ENCODE measurements around the gene STOX2.

STOX2 gene

GRCh38 chr4:183971929-183972490 is 66.9 kb downstream of the STOX2 start:
- peaks cover 13% of the 10 kb centered on the region for H3K9me3 Mint-ChIP-seq
- H3K4me1 Mint-ChIP-seq (ENCODE audit: low read depth), result no peaks in the 10 kb centered on the region
- no peaks in the 10 kb centered on the region for H3K36me3 Mint-ChIP-seq (ENCODE audit: low read depth)
- H3K4me3 Mint-ChIP-seq, result no peak overlapping the region
- no peak overlapping the region for H3K27ac Mint-ChIP-seq
- H3K27me3 Mint-ChIP-seq (ENCODE audit: low read depth), result peaks cover 21% of the 10 kb centered on the region

DNA sequence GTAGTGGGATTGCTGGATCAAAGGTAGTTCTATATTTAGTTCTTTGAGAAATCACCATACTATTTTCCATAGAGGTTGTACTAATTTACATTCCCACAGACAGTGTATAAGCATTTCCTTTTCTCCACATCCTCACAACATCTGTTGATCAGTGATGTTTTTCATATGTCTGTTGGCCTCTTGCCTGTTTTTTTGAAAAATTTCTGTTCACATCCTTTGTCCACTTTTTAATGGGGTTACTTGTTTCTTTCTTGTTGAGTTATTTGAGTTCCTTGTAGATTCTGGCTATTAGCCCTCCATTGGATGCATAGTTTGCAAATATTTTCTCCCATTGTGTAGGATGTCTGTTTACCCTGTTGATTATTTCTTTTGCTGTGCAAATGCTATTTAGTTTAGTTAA is 72.6 kb downstream of the STOX2 start:
- Mint-ChIP-seq H3K9me3 (peaks cover 13% of the 10 kb centered on the region), H3K4me3 (no peak overlapping the region)

GRCh38 chr4:183984566-183984965 is 79.5 kb downstream of the STOX2 start:
- no peaks in the 10 kb centered on the region for H3K4me1 Mint-ChIP-seq (ENCODE audit: low read depth)
- no peak overlapping the region for H3K27ac Mint-ChIP-seq
- no peak overlapping the region for H3K4me3 Mint-ChIP-seq
- no peaks in the 10 kb centered on the region for H3K9me3 Mint-ChIP-seq
- no peaks in the 10 kb centered on the region for H3K27me3 Mint-ChIP-seq (ENCODE audit: low read depth)
- H3K36me3 Mint-ChIP-seq (ENCODE audit: low read depth), result no peaks in the 10 kb centered on the region

More for the DNA sequence above, 72.6 kb downstream of the STOX2 start:
- Mint-ChIP-seq H3K4me1 (ENCODE audit: low read depth) (no peaks in the 10 kb centered on the region), H3K36me3 (ENCODE audit: low read depth) (no peaks in the 10 kb centered on the region), H3K27ac (no peak overlapping the region), H3K27me3 (ENCODE audit: low read depth) (peaks cover 9% of the 10 kb centered on the region)

DNA sequence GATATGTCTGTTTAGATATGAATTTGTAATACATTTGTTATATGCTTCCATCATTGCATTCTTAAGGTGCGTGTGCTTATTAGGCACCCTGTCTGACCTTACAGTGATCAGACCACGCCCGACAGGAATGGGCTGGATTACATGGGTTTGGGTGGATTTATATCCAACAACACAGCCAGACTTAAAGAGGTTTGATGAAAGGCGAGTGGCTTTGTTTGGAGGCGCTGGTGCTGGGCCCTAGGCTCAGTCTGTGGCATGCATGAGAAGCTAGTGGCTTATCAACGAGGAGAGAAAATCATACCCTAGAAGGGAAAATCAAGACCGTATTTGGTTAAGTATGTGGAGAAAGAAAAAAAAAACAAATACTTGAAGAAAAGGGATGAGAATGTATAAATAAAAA is 80.7 kb downstream of the STOX2 start:
- Mint-ChIP-seq H3K4me3 (no peak overlapping the region), H3K27me3 (ENCODE audit: low read depth) (peaks cover 4% of the 10 kb centered on the region), H3K36me3 (ENCODE audit: low read depth) (no peaks in the 10 kb centered on the region), H3K9me3 (no peaks in the 10 kb centered on the region), H3K4me1 (ENCODE audit: low read depth) (no peaks in the 10 kb centered on the region), H3K27ac (no peak overlapping the region)

DNA sequence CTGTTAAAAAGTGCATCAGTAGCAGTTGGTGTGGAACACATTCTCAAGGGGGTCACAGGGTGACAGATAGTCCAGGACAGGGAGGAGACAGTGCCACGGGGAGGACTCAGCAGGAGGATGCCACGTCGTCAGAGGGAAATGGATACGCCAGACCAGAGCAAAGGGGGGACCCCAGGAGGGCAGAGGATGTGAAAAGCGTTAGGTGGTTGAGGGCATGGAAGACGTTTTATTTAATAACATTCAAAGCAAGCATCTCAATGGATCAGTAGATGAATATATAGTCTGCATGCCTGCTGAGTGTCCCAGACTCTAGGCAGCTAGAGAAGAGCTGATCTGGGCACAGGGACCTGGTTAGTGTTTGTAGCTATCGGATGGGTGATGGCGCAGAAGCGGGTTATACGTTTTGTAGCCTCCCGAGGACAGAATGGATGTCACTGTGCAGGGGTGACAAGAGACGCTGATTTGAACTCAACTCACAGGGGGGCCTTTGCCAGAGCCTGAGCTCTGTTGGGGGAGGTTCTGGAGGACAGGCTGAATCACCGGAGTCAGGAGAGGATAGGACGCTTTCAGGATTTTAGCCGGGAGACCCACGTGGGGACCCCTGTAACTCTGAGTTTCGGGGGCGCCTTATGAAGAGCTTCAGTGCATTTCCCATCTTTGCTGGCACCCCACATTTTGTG is 81.3 kb downstream of the STOX2 start:
- no peaks in the 10 kb centered on the region for H3K36me3 Mint-ChIP-seq (ENCODE audit: low read depth)
- no peak overlapping the region for H3K4me3 Mint-ChIP-seq
- H3K9me3 Mint-ChIP-seq, result no peaks in the 10 kb centered on the region
- no peaks in the 10 kb centered on the region for H3K4me1 Mint-ChIP-seq (ENCODE audit: low read depth)
- no peak overlapping the region for H3K27ac Mint-ChIP-seq
- peaks cover 4% of the 10 kb centered on the region for H3K27me3 Mint-ChIP-seq (ENCODE audit: low read depth)

- Mint-ChIP-seq H3K36me3 (ENCODE audit: low read depth) (no peaks in the 10 kb centered on the region), H3K9me3 (no peaks in the 10 kb centered on the region), H3K4me3 (no peak overlapping the region), H3K27me3 (ENCODE audit: low read depth) (peaks cover 5% of the 10 kb centered on the region), H3K4me1 (ENCODE audit: low read depth) (no peaks in the 10 kb centered on the region), H3K27ac (no peak overlapping the region)
These were observed 82.2 kb downstream of the STOX2 start for GRCh38 chr4:183986971-183987946.

- Mint-ChIP-seq H3K4me3 (no peak overlapping the region), H3K36me3 (ENCODE audit: low read depth) (no peaks in the 10 kb centered on the region), H3K27me3 (ENCODE audit: low read depth) (peaks cover 8% of the 10 kb centered on the region), H3K9me3 (no peaks in the 10 kb centered on the region), H3K4me1 (ENCODE audit: low read depth) (no peaks in the 10 kb centered on the region), H3K27ac (no peak overlapping the region)
These were observed 82.9 kb downstream of the STOX2 start for GRCh38 chr4:183987987-183988392.

GRCh38 chr4:183988874-183989273 is 83.8 kb downstream of the STOX2 start:
- peaks cover 8% of the 10 kb centered on the region for H3K27me3 Mint-ChIP-seq (ENCODE audit: low read depth)
- no peak overlapping the region for H3K27ac Mint-ChIP-seq
- H3K4me1 Mint-ChIP-seq (ENCODE audit: low read depth), result no peaks in the 10 kb centered on the region
- no peaks in the 10 kb centered on the region for H3K36me3 Mint-ChIP-seq (ENCODE audit: low read depth)
- H3K4me3 Mint-ChIP-seq, result no peak overlapping the region
- no peaks in the 10 kb centered on the region for H3K9me3 Mint-ChIP-seq

DNA sequence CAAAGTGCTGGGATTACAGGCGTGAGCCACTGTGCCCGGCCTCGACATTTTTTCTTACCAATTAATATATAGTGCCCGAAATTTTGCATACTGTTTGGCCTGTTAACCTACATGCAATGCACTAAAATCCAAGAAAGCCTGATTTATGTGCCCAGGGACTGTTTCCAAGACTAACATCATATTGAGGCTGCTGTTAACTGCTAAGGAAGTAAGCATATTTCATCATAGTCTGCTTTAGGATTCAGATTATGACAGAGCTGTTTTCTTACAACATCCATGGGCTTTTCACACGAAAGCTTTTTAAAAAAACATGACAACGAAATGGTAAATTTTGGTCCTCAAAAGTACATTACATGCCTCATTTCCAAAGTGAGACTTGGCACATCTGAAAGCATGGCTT is 84.4 kb downstream of the STOX2 start:
- Mint-ChIP-seq H3K27ac (no peak overlapping the region), H3K9me3 (no peaks in the 10 kb centered on the region), H3K36me3 (ENCODE audit: low read depth) (no peaks in the 10 kb centered on the region), H3K4me3 (no peak overlapping the region), H3K4me1 (ENCODE audit: low read depth) (no peaks in the 10 kb centered on the region), H3K27me3 (ENCODE audit: low read depth) (peaks cover 8% of the 10 kb centered on the region)

DNA sequence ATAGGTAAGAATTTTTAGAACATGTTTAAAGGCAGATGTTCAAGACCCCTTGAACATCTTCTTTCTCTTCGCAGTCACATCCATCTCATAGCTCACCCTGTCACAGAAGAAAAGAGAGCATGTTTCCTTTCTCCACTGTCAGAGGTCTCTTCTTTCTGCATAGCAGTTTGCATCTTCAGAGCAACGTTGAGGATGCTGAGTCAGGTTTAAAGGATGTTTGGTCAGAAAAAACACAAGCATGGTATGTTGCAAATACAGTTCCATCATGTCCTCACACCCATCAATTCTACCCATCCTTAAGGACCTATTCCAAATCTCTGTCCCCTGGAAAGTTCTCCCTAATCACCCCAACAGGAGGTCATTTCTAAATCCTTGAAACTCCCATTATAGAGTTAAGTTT is 84.8 kb downstream of the STOX2 start:
- Mint-ChIP-seq H3K4me3 (no peak overlapping the region), H3K9me3 (no peaks in the 10 kb centered on the region), H3K36me3 (ENCODE audit: low read depth) (no peaks in the 10 kb centered on the region), H3K4me1 (ENCODE audit: low read depth) (no peaks in the 10 kb centered on the region), H3K27me3 (ENCODE audit: low read depth) (peaks cover 8% of the 10 kb centered on the region), H3K27ac (no peak overlapping the region)

- Mint-ChIP-seq H3K27me3 (ENCODE audit: low read depth) (peaks cover 8% of the 10 kb centered on the region), H3K4me3 (no peak overlapping the region), H3K4me1 (ENCODE audit: low read depth) (no peaks in the 10 kb centered on the region), H3K36me3 (ENCODE audit: low read depth) (no peaks in the 10 kb centered on the region), H3K9me3 (no peaks in the 10 kb centered on the region), H3K27ac (no peak overlapping the region)
These were observed 88.6 kb downstream of the STOX2 start for GRCh38 chr4:183993676-183994075.

DNA sequence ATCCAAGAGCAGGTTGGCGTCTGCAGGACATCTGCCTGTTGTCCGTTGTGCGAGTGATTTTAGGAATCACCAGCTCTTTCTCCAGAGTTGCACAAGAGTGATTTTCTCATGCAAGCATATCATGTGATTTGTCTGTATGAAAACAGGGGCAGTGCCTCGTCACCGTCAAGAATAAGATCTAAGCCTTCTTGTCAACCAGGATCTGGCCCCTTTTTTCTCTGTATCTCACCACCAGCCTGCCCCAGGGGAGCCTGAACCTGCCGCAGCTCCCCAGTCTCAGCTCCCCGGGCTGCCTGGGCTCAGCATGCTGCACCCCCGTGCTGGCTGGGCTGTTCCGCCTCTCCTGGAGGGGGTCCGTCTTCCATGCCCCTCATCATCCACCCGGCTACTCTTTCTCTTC is 90.5 kb downstream of the STOX2 start:
- H3K36me3 Mint-ChIP-seq (ENCODE audit: low read depth), result no peaks in the 10 kb centered on the region
- no peaks in the 10 kb centered on the region for H3K9me3 Mint-ChIP-seq
- H3K4me1 Mint-ChIP-seq (ENCODE audit: low read depth), result no peaks in the 10 kb centered on the region
- no peak overlapping the region for H3K27ac Mint-ChIP-seq
- peaks cover 4% of the 10 kb centered on the region for H3K27me3 Mint-ChIP-seq (ENCODE audit: low read depth)
- H3K4me3 Mint-ChIP-seq, result no peak overlapping the region

GRCh38 chr4:183996868-183997267 is 91.8 kb downstream of the STOX2 start:
- no peak overlapping the region for H3K27ac Mint-ChIP-seq
- no peaks in the 10 kb centered on the region for H3K9me3 Mint-ChIP-seq
- H3K4me3 Mint-ChIP-seq, result no peak overlapping the region
- no peaks in the 10 kb centered on the region for H3K36me3 Mint-ChIP-seq (ENCODE audit: low read depth)
- H3K4me1 Mint-ChIP-seq (ENCODE audit: low read depth), result no peaks in the 10 kb centered on the region
- H3K27me3 Mint-ChIP-seq (ENCODE audit: low read depth), result peaks cover 4% of the 10 kb centered on the region

DNA sequence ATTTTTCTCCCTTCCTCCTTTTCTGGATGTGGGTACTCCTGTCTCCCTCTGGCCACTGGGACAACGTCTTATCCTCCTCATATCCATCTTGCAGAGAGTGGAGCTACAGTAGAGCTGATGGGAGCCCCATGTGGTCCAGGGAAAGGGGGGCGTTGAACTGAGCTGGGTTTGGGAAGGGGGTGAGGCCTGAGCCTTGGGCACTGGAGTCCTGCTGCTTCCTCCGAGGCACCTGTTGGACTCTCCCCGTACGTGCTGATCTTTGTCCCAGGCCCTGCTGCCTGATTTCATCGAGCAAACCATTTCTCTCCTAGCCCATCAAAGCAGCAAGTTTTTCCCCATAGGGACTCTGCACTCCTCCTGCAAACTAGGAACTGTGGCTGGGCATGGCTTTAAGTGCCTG is 94.3 kb downstream of the STOX2 start:
- no peaks in the 10 kb centered on the region for H3K4me1 Mint-ChIP-seq (ENCODE audit: low read depth)
- no peaks in the 10 kb centered on the region for H3K27me3 Mint-ChIP-seq (ENCODE audit: low read depth)
- H3K4me3 Mint-ChIP-seq, result no peak overlapping the region
- H3K36me3 Mint-ChIP-seq (ENCODE audit: low read depth), result no peaks in the 10 kb centered on the region
- H3K27ac Mint-ChIP-seq, result no peak overlapping the region
- H3K9me3 Mint-ChIP-seq, result no peaks in the 10 kb centered on the region
